HepG2 (cell line): Measurements from ENCODE around the gene HEATR1. TPM values are rescaled to one million over a fixed set of nuclear protein-coding genes. Genes with fewer than 3 reads are reported as not detected.

Source experiments
- ATF2 ChIP-seq: sonication (generic); formaldehyde crosslinking; IDR thresholded peaks from 2 replicates; pipeline ENCODE4 v1.4.0; 2020; ENCODE audit warnings: missing genetic modification reagents
- CCDC6 ChIP-seq: sonication (generic); formaldehyde crosslinking; IDR thresholded peaks from 2 replicates; pipeline ENCODE4 v1.8.1; 2022; ENCODE audit warnings: mild to moderate bottlenecking, missing genetic modification reagents, moderate library complexity
- ETS1 ChIP-seq: sonication (generic); formaldehyde crosslinking; IDR thresholded peaks from 2 replicates; pipeline ENCODE4 v1.4.0; 2020; ENCODE audit warnings: missing genetic modification reagents
- GABPA ChIP-seq, 2 experiments: IDR thresholded peaks; 2 replicates each; pipeline ENCODE4 v1.6.1; 2011 to 2016; ENCODE audit warnings: low read depth in 2 of 2, low read length in 1 of 2, missing biosample characterization in 1 of 2, missing genetic modification characterization in 1 of 2
- GATAD2A ChIP-seq: IDR thresholded peaks from 2 replicates; pipeline ENCODE4 v1.6.1; 2016
- HNRNPK ChIP-seq: fragments of 200-400 bp; formaldehyde crosslinking; IDR thresholded peaks from 2 replicates; pipeline ENCODE4 v1.6.1; 2018; ENCODE audit warnings: low read length, low read depth, moderate library complexity, mild to moderate bottlenecking; ENCODE audit not compliant: poor library complexity, severe bottlenecking
- MIXL1 ChIP-seq: IDR thresholded peaks from 2 replicates; pipeline ENCODE4 v1.6.1; 2016
- MYPOP ChIP-seq: sonication (generic); formaldehyde crosslinking; IDR thresholded peaks from 2 replicates; pipeline ENCODE4 v1.8.1; 2023; ENCODE audit warnings: mild to moderate bottlenecking, moderate library complexity, missing genetic modification reagents
- NFE2 ChIP-seq: sonication (generic); formaldehyde crosslinking; IDR thresholded peaks from 2 replicates; pipeline ENCODE4 v1.4.0; 2020; ENCODE audit warnings: missing genetic modification reagents
- NR2C2 ChIP-seq: sonication (generic); formaldehyde crosslinking; IDR thresholded peaks from 2 replicates; pipeline ENCODE4 v1.4.0; 2020; ENCODE audit warnings: missing genetic modification reagents, mild to moderate bottlenecking, moderate library complexity, borderline replicate concordance
- POGZ ChIP-seq: sonication (generic); formaldehyde crosslinking; IDR thresholded peaks from 2 replicates; pipeline ENCODE4 v1.4.0; 2020; ENCODE audit warnings: mild to moderate bottlenecking, missing genetic modification reagents
- TBP ChIP-seq: sonication (generic); formaldehyde crosslinking; IDR thresholded peaks from 2 replicates; pipeline ENCODE4 v1.5.0; 2020; ENCODE audit warnings: missing genetic modification reagents
- TCF12 ChIP-seq, 2 experiments: fragments of 450-650 bp in 1 of 2; sonication (generic) in 1 of 2; formaldehyde crosslinking in 1 of 2; IDR thresholded peaks; 2 replicates each; pipeline versions ENCODE4 v1.6.1 to v1.8.0; 2017 to 2022; ENCODE audit warnings: antibody characterized with exemption in 1 of 2, mild to moderate bottlenecking in 1 of 2, missing genetic modification reagents in 1 of 2, moderate library complexity in 1 of 2
- TFE3 ChIP-seq: IDR thresholded peaks from 2 replicates; pipeline ENCODE4 v1.6.1; 2016
- ZBTB38 ChIP-seq: sonication (generic); formaldehyde crosslinking; IDR thresholded peaks from 2 replicates; pipeline ENCODE4 v1.5.1; 2020; ENCODE audit warnings: mild to moderate bottlenecking, missing genetic modification reagents
- ZNF430 ChIP-seq: sonication (generic); formaldehyde crosslinking; IDR thresholded peaks from 2 replicates; pipeline ENCODE4 v1.9.0; 2021; ENCODE audit warnings: mild to moderate bottlenecking, missing genetic modification reagents
- ZNF530 ChIP-seq: sonication (generic); formaldehyde crosslinking; IDR thresholded peaks from 2 replicates; pipeline ENCODE4 v1.5.0; 2020; ENCODE audit warnings: low read depth, mild to moderate bottlenecking, missing genetic modification reagents
- ZNF580 ChIP-seq: IDR thresholded peaks from 2 replicates; pipeline ENCODE4 v1.6.1; 2016; ENCODE audit warnings: low read depth, borderline replicate concordance
- ZNF792 ChIP-seq: IDR thresholded peaks from 2 replicates; pipeline ENCODE4 v1.6.1; 2016
- polyA plus RNA-seq, 8 experiments: library from polyadenylated mRNA; depleted of rRNA in 3 of 8; stranded (reverse) in 7 of 8; unstranded in 1 of 8; fragments of >200 nt; fragmentation: Illumina TruSeq in 4 of 8; extraction: Trizol in 4 of 8; gene quantifications; 2 replicates each; pipeline versions ENCODE4 v1.2.1 to v1.2.3, GENCODE V29; 2011 to 2016; ENCODE audit warnings: low read depth in 4 of 8, missing spikeins in 1 of 8, mixed read lengths in 1 of 8; ENCODE audit not compliant: insufficient read depth in 1 of 8
- total RNA-seq, 5 experiments: library from RNA; depleted of rRNA; stranded (reverse); fragments of >200 nt; fragmentation: Illumina TruSeq; extraction: Trizol; gene quantifications; 2 replicates each; pipeline ENCODE4 v1.2.3, GENCODE V29; 2016; ENCODE audit warnings: low read depth in 1 of 5

The HEATR1 gene
- total and polyA plus RNA-seq, 2 of the 13 experiments (the other 11 are each of a cell fraction or from before 2014, with no cell fraction given): 10.2 to 45.8 TPM

GRCh38 chr1:236502972-236503639, 101.2 kb downstream of the HEATR1 start (continued):
- TF ChIP-seq NR2C2 (CRISPR knock-in tag) (peak; percentile 38; the same call in 1 of the 2 replicates), ZNF530 (CRISPR knock-in tag) (no peak), ZNF792 (CRISPR knock-in tag) (peak; percentile 73; the same call in 1 of the 2 replicates), TFE3 (CRISPR knock-in tag) (peak; percentile 36; the same call in 1 of the 2 replicates), MIXL1 (peak; percentile 54; the same call in 1 of the 2 replicates), ZNF580 (CRISPR knock-in tag) (peak; percentile 67; the same call in 1 of the 2 replicates), ETS1 (no peak), GABPA (IDR thresholded peaks at IDR 0.05; ENCODE audit: low read depth, low read length) (peak; percentile 44), GABPA (CRISPR knock-in tag; IDR thresholded peaks at IDR 0.05; ENCODE audit: low read depth) (peak; percentile 83), HNRNPK (peak; percentile 55), TBP (CRISPR knock-in tag) (no peak), POGZ (CRISPR knock-in tag) (peak; percentile 68; the same call in 1 of the 2 replicates), CCDC6 (CRISPR knock-in tag) (peak; percentile 20; the same call in 1 of the 2 replicates), ZBTB38 (CRISPR knock-in tag) (peak; percentile 96), NFE2 (CRISPR knock-in tag) (no peak), GATAD2A (CRISPR knock-in tag) (peak; percentile 73), ZNF430 (CRISPR knock-in tag) (0 out of 2 replicates have a peak, but pooled peaks have one; percentile 50), TCF12 (IDR thresholded peaks at IDR 0.05) (no peak), TCF12 (CRISPR knock-in tag; IDR thresholded peaks at IDR 0.05) (peak; percentile 57; the same call in 1 of the 2 replicates), MYPOP (CRISPR knock-in tag) (0 out of 2 replicates have a peak, but pooled peaks have one; percentile 28), ATF2 (CRISPR knock-in tag) (peak; percentile 35; the same call in 1 of the 2 replicates)
